Measurements from ENCODE around the gene UBE2G2.

The UBE2G2 gene

DNA sequence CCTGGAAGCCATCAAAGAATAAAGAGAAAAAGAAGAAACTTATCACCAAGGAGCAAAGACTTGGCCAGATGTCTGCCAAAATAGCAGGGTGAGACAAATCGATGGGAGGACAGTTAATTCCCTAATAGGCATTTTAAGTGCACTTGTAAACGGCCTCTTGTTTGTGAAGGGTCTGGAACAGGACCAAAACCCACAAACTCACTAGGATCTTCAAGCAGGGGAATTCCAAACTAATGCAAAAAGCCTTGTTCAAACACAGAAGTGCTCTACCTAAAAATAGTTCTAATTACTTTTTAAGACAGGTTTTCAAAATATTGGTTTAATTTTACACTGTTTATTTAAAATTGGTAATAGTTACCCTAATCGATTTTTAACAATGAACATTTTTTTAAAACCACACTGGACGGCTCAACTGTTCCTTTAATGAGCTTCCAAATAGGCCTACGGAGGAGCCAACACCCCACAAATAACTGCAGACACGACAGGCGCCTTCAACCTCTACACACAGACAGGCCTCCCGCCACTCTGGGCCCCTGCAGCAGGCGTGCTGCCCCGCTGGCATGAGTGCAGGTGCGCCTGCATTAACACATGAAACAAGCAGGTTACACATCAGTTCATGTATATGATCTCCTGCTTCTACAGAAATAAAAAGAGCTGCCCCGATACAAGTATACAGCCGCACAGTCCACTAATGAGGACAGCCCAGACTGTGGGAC, 15.8 kb downstream of the UBE2G2 start:
- DNase-seq (ENCODE audit: low read depth in 2 of 2): no peak

DNA sequence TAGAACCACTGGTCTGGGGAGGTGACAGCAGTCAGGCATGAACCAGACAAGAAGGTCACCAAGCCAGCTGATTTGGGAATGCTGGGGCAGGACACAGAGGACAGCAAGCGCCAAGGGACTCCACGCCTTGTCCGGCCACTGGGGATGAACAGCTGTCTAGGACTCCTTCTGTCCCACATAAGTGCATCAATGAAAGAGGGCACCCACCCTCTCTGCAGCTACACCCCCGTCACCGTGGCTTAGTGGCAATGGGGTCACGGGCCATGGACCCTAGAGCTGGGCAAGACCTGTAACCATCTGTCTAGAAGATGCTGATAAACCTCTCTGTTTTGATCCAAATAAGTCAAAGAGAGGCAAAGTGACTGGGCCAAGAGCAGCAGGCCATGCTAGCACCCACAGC, 16.8 kb downstream of the UBE2G2 start:
- DNase-seq (ENCODE audit: low read depth in 2 of 2): no peak

DNA sequence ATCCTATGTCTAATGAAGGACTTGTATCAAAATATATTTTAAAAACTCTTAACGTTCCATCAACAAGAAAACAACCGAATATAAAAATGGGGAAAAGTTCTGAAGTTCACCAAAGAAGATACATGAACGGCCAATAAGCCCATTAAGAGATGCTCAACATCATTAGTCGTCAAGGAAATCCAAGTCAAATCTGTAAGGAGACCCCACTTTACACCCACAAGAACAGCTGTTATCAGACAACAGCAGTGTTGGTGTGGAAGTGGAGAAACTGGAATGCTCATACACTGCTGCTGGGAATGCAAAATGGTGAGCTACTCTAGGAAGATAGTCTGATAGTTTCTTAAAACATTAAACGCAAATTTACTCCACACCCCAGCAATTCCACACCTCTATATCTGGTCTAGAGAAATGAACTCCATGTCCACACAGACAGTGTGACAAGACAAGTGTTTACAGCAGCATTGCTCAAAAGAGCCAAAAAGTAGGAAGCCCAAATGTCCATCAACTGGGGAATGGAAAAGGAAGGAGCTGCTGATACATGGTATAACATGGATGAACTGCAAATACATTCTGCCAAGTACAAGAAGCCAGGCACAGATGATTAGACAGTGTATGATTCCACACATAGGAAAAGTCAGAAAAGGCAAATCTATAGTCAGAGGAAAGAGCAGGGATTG, 18.5 kb downstream of the UBE2G2 start:
- DNase-seq (ENCODE audit: low read depth in 2 of 2): no peak

- no peak for DNase-seq (ENCODE audit: low read depth in 2 of 2)
Measured at GRCh38 chr21:44780767-44781459, 20.7 kb downstream of the UBE2G2 start.

- DNase-seq (ENCODE audit: low read depth in 2 of 2): no peak
Measured at GRCh38 chr21:44780137-44780502, 21.5 kb downstream of the UBE2G2 start.

GRCh38 chr21:44779417-44780136, 22.0 kb downstream of the UBE2G2 start:
- no peak for DNase-seq (ENCODE audit: low read depth in 2 of 2)

- DNase-seq (ENCODE audit: low read depth in 2 of 2): no peak
Measured at GRCh38 chr21:44778983-44779382, 22.6 kb downstream of the UBE2G2 start.

DNA sequence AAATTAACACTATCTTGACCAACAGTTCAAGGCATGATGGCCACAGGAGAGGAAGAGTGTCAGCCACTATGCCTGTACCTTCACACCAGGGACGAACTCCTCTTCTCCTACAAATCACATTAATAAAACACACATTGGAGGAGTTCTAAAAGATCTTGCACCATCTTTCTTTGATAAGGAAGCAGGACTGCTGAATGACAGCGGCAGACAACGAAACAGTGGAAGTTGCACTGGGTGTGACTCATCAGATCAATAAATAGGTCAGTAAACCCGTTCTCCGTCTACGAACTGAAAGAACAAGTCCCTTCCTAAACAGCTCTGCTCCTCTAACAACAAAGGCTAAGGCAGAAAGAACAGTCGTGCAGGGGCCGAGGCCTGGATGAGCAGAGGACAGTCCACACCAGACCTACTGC, 23.1 kb downstream of the UBE2G2 start:
- DNase-seq (ENCODE audit: low read depth in 2 of 2): no peak

DNA sequence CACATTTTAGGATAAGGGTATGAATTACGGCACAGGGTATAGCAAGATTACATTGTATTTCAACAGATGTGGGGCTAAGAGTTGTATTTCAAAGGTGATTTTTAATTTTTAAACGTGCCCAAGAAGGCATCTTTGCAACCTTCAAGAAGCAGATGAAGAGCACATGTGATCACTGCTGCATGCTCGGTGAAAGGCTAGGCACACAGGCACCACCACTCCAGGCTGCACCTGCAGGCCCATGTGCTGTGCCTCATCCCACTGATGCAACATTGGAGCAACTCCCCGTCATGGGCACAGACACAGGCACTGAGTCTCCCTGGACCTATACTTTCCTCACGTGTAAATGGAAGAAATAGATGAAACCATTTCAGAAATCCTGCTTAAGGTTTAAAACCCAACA, 23.5 kb downstream of the UBE2G2 start:
- DNase-seq (ENCODE audit: low read depth in 2 of 2): no peak

GRCh38 chr21:44774972-44775371, 26.6 kb downstream of the UBE2G2 start:
- DNase-seq (ENCODE audit: low read depth in 2 of 2): no peak

DNA sequence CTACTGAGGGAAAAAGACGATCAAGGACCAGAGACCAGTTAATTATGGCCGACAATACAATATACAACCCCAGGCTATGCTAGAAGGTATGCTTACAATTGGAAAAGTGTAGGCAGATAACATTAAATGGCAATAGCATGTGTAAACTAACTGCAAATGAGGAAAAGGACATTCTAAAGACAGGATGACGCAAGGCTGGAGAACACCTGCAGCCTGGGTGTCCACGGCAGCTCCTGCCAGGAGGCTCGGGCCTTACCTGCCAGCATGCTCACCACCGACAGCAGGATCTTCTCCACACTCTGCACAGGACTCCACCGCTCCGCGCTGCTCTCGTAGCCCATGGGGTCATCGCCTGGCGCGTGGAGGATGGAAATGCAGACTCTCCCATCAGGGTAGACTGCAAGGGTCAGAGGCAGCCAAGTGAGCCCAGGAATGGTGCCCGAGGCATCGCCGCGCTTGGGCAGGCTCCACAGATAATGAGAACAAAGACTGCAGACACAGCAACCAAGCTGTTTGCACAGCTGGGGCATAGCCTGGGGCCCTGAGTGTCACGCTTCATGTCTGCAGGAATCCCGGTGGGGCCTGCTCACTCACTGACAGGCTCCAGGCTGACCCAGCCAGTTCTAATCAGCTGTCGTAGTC, 28.2 kb downstream of the UBE2G2 start:
- DNase-seq (ENCODE audit: low read depth in 2 of 2): no peak

GRCh38 chr21:44771896-44772525, 29.6 kb downstream of the UBE2G2 start:
- no peak for DNase-seq (ENCODE audit: low read depth in 2 of 2)

DNA sequence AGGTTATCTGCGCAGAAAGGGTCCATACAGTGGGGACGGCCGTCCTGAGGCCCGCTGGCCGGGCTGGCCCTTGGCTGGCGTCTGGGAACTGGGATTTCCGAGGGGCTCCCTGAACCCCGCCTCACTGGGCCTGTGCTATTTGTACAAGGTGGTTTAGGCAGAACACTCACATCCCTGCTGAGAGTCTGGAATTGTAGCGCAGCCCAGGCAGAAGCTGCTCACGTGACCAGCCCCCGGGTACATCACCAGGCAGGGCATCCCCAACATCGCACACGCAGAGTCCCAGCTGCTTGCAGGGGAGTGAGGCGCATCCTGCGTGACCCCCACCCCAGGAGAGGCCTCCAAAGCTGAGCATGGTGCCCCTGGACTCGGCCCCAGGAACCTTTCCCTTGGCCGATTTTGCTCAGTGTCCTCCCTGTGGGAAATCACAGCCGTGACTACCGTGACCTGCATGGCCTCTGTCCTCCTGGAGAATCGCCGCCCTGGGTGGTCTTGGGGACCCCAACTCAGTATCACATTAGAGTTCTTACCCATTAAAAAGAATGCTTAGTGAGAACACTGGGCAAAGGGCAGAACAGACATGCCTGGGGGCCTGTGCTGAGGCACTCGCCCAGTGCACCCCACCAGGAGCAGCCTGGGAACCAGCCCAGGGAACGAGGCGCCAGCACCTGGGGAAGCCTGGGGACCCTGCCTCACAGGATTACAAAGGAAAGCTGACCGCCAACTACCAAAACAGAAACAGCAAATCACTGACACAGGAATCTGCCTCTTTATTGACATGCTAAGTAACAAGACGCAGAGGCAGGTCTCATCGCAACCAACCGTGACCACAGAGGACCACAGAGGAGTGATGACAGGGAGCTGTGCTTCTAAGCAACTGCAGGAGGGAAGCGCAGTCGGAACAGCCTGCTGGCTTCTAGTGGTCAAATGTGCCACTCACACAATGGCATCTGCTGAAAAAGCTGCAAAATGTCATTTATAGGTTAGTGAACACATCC, 33.5 kb downstream of the UBE2G2 start:
- no peak for DNase-seq (ENCODE audit: low read depth in 2 of 2)

GRCh38 chr21:44766818-44767354, 34.7 kb downstream of the UBE2G2 start:
- DNase-seq (ENCODE audit: low read depth in 2 of 2): no peak

- DNase-seq (ENCODE audit: low read depth in 2 of 2): no peak
Measured at GRCh38 chr21:44766014-44766817, 35.4 kb downstream of the UBE2G2 start.

- no peak for DNase-seq (ENCODE audit: low read depth in 2 of 2)
Measured at GRCh38 chr21:44765231-44766013, 36.2 kb downstream of the UBE2G2 start.

GRCh38 chr21:44764319-44765230, 37.0 kb downstream of the UBE2G2 start:
- DNase-seq (ENCODE audit: low read depth in 2 of 2): no peak
